ENCODE data around the gene CCSER2. TPM values are rescaled to one million over a fixed set of nuclear protein-coding genes. Genes with fewer than 3 reads are reported as not detected.
"Not testable (repeated sequence)": the region's sequence is repeated elsewhere in the genome, so short reads cannot be mapped to it uniquely, and the experiment has no call there.

The CCSER2 gene
- total RNA-seq, 1 donor from 2014 or later: 49.6 TPM

- H3K27me3 Mint-ChIP-seq: no peaks in the 10 kb centered on the region
- H3K4me3 Mint-ChIP-seq (ENCODE audit: low read depth): no peak overlapping the region
- peaks cover 32% of the 10 kb centered on the region for H3K36me3 Mint-ChIP-seq (ENCODE audit: insufficient read depth)
- no peak for DNase-seq (ENCODE audit: low spot score, unreplicated experiment)
- peaks cover 19% of the 10 kb centered on the region for H3K4me1 Mint-ChIP-seq (ENCODE audit: low read depth)
- H3K9me3 Mint-ChIP-seq (ENCODE audit: low read depth): peaks cover 28% of the 10 kb centered on the region
- TF ChIP-seq CTCF (IDR thresholded peaks at IDR 0.05; ENCODE audit: unreplicated experiment): no peak
- H3K27ac Mint-ChIP-seq: peak overlapping the region; percentile 21
Observed at GRCh38 chr10:84407388-84408049, 79.1 kb downstream of the CCSER2 start.

GRCh38 chr10:84412482-84412881 lies 84.1 kb downstream of the CCSER2 start:
- H3K27me3 Mint-ChIP-seq: no peaks in the 10 kb centered on the region
- no peak overlapping the region for H3K27ac Mint-ChIP-seq
- peaks cover 7% of the 10 kb centered on the region for H3K4me1 Mint-ChIP-seq (ENCODE audit: low read depth)
- H3K4me3 Mint-ChIP-seq (ENCODE audit: low read depth): no peak overlapping the region
- H3K36me3 Mint-ChIP-seq (ENCODE audit: insufficient read depth): peaks cover 65% of the 10 kb centered on the region
- peaks cover 50% of the 10 kb centered on the region for H3K9me3 Mint-ChIP-seq (ENCODE audit: low read depth)
- no peak for DNase-seq (ENCODE audit: low spot score, unreplicated experiment)
- TF ChIP-seq CTCF (IDR thresholded peaks at IDR 0.05; ENCODE audit: unreplicated experiment): no peak

- peak overlapping the region; percentile 1 for H3K27ac Mint-ChIP-seq
- H3K9me3 Mint-ChIP-seq (ENCODE audit: low read depth): peaks cover 50% of the 10 kb centered on the region
- peaks cover 62% of the 10 kb centered on the region for H3K36me3 Mint-ChIP-seq (ENCODE audit: insufficient read depth)
- H3K4me3 Mint-ChIP-seq (ENCODE audit: low read depth); H3K4me1 Mint-ChIP-seq (ENCODE audit: low read depth); DNase-seq (ENCODE audit: low spot score, unreplicated experiment); H3K27me3 Mint-ChIP-seq: not testable (repeated sequence)
Observed at GRCh38 chr10:84414110-84414509, 85.7 kb downstream of the CCSER2 start.

GRCh38 chr10:84415539-84416244 lies 87.3 kb downstream of the CCSER2 start:
- DNase-seq (ENCODE audit: low spot score, unreplicated experiment): no peak
- Mint-ChIP-seq H3K27me3 (no peaks in the 10 kb centered on the region), H3K4me3 (ENCODE audit: low read depth) (no peak overlapping the region), H3K9me3 (ENCODE audit: low read depth) (peaks cover 42% of the 10 kb centered on the region), H3K4me1 (ENCODE audit: low read depth) (peaks cover 9% of the 10 kb centered on the region), H3K36me3 (ENCODE audit: insufficient read depth) (peaks cover 59% of the 10 kb centered on the region), H3K27ac (peak overlapping the region; percentile 60)
- TF ChIP-seq CTCF (IDR thresholded peaks at IDR 0.05; ENCODE audit: unreplicated experiment): no peak

- Mint-ChIP-seq H3K27me3 (no peaks in the 10 kb centered on the region), H3K27ac (no peak overlapping the region)
Observed at GRCh38 chr10:84416245-84416555, 87.8 kb downstream of the CCSER2 start.

More at GRCh38 chr10:84416245-84416555, 87.8 kb downstream of the CCSER2 start:
- Mint-ChIP-seq H3K4me1 (ENCODE audit: low read depth) (peaks cover 9% of the 10 kb centered on the region), H3K9me3 (ENCODE audit: low read depth) (peaks cover 41% of the 10 kb centered on the region), H3K36me3 (ENCODE audit: insufficient read depth) (peaks cover 58% of the 10 kb centered on the region), H3K4me3 (ENCODE audit: low read depth) (no peak overlapping the region)
- no peak for TF ChIP-seq CTCF (IDR thresholded peaks at IDR 0.05; ENCODE audit: unreplicated experiment)
- no peak for DNase-seq (ENCODE audit: low spot score, unreplicated experiment)
